Kidney (tissue), 14 donors: ENCODE data around the gene CCS. TPM values are rescaled to one million over a fixed set of nuclear protein-coding genes. Genes with fewer than 3 reads are reported as not detected.
"Not testable (repeated sequence)": the region's sequence is repeated elsewhere in the genome, so short reads cannot be mapped to it uniquely, and the experiment has no call there.

Experiments used
- DNase-seq, 5 donors: peaks; one replicate each; pipeline ENCODE4 v3.0.0-alpha.2; 2013 to 2020
- FAIRE-seq: peaks from 2 replicates; lab custom pipeline; 2012; peaks lifted over from hg19 to GRCh38; lab: Jason Lieb, UNC
- H3K27ac ChIP-seq, 2 donors: one replicate each; pipeline ENCODE4 v1.7.0; 2013; ENCODE audit warnings: low read depth in 2 of 2, low read length in 2 of 2, inconsistent platforms in 1 of 2
- H3K27me3 ChIP-seq: one replicate; pipeline ENCODE4 v1.7.1; 2013; ENCODE audit warnings: low read length, inconsistent platforms; ENCODE audit not compliant: control insufficient read depth, insufficient read depth
- H3K36me3 ChIP-seq, 3 donors: one replicate each; pipeline versions ENCODE4 v1.7.0 to v1.7.1; 2013; ENCODE audit warnings: low read length in 3 of 3, control low read depth in 1 of 3, inconsistent platforms in 1 of 3; ENCODE audit not compliant: insufficient read depth in 3 of 3, control insufficient read depth in 2 of 3
- H3K4me1 ChIP-seq, 3 donors: one replicate each; pipeline versions ENCODE4 v1.7.0 to v1.7.1; 2013; ENCODE audit warnings: low read length in 3 of 3, inconsistent platforms in 1 of 3, low read depth in 1 of 3; ENCODE audit not compliant: control insufficient read depth in 2 of 3, insufficient read depth in 2 of 3
- H3K4me3 ChIP-seq, 3 donors: one replicate each; pipeline versions ENCODE4 v1.7.0 to v1.8.1; 2013; ENCODE audit warnings: low read length in 3 of 3, control low read depth in 1 of 3, inconsistent platforms in 1 of 3
- H3K9ac ChIP-seq, 3 donors: one replicate each; pipeline versions ENCODE4 v1.7.0 to v1.7.1; 2013; ENCODE audit warnings: low read length in 3 of 3, control low read depth in 1 of 3, inconsistent platforms in 1 of 3
- H3K9me3 ChIP-seq, 3 donors: one replicate each; pipeline versions ENCODE4 v1.7.0 to v1.7.1; 2013; ENCODE audit warnings: low read length in 3 of 3, control low read depth in 1 of 3, inconsistent platforms in 1 of 3; ENCODE audit not compliant: control insufficient read depth in 2 of 3, insufficient read depth in 1 of 3
- CTCF ChIP-seq: IDR thresholded peaks from 3 replicates; pipeline ENCODE4 v1.5.1; 2012; ENCODE audit warnings: mild to moderate bottlenecking, moderate library complexity, borderline replicate concordance; ENCODE audit not compliant: insufficient read depth; ENCODE audit errors: extremely low read depth
- intact Hi-C: fragments of 100-400 bp; cut with DNase I; formaldehyde crosslinking; loops from one replicate; pipeline ENCODE4 v1.11.1; 2022
- polyA plus RNA-seq: library from polyadenylated mRNA; stranded (reverse); fragments of 350-450 nt; fragmentation: Illumina TruSeq; extraction: RNeasy Lipid Tissue Mini Kit (QIAGEN cat#74804); gene quantifications from one replicate; pipeline ENCODE4 v1.2.3, GENCODE V29; 2014; ENCODE audit warnings: low read depth, low replicate concordance; ENCODE audit not compliant: insufficient read depth
- total RNA-seq: library from RNA; stranded (reverse); fragmentation: NEBNext Ultra II Directional; extraction: Animal tissue kit (Norgen Biotek cat#: 25700); gene quantifications from one replicate; pipeline ENCODE4 v1.2.1, GENCODE V29; 2021
- donor health status: control.
- donor health status: control.
- donor health status: control.
- donor health status: control.
- donor health status: control.
- donor health status: DM: yes; HTN: yes; CAD: no.
- donor health status: Normal renal cell carcinoma (clear cell type).

CCS gene
- total and polyA plus RNA-seq, 2 donors from 2014 or later = 40.7 to 78.7 TPM

GRCh38 chr11:66637557-66638176 is 44.7 kb downstream of the CCS start:
- DNase-seq (peak in 1 of 5 donors; percentile 12), FAIRE-seq (no peak)
- peaks cover 8 to 10% (median 8%) of the 10 kb centered on the region in 3 donors for H3K36me3 ChIP-seq
- peak overlapping the region; percentile 2 to 79 (median 44) for H3K9ac ChIP-seq
- peaks cover 8 to 25% (median 20%) of the 10 kb centered on the region in 3 donors for H3K4me1 ChIP-seq
- TF ChIP-seq CTCF = no peak
- no peaks in the 10 kb centered on the region for H3K9me3 ChIP-seq
- peak overlapping the region; percentile 68 to 81 for H3K27ac ChIP-seq
- H3K27me3 ChIP-seq = no peaks in the 10 kb centered on the region
- intact Hi-C loops = no loop called here
- peak overlapping the region; percentile 59 to 89 (median 89) for H3K4me3 ChIP-seq

DNA sequence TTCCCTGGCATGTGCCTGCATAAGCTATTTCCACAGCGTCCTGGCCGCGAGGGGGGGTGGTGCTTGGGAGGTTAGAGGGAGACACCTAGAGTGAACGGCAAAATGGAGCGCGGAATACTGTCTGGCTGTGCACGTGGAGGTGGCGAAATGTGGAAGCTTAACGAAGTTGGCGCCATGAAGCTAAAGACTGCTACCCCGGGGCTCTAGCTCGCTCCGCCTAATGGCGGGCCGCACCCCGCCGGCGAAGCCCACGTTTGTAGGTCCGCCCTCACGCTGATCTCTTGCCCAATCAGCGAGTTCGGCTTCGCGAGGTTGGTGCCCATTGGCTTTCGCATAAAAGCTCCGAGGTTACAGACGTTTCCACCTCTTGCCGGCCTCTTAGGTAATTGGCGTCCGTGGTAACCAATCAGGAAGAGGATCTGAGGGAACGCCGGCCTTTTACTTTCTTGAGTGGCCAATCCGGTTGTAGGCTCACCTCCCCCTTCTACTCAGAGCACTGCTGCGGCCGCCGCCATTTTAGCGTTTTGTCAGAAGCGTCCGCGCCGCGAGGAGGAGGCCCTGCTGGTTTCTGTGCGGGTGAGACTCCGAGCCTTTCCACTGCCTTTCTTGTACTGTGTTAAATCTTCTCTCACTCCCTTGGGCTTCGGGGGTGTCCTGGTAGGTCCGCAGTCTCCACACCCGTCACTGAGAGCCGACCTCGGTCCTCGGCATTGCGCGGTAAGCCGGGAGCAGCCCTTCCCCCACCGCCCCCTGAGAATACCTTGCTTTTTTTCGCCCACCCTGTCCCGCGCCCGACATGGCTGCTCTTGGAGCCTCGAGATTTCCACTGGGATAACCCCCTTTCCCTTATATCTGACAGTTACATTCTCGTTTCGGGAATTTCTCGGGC is 45.4 kb downstream of the CCS start, which contains the start of gene RBM4:
TSS of gene RBM4 (plus strand) at position 527 of the 889 bp plus-strand sequence. CDS start 1,009 bp downstream, outside the sequence.
- Histone ChIP-seq H3K27ac (peak within 1 kb of the TSS; percentile 90 to 95), H3K4me3 (peak within 1 kb of the TSS; percentile 89 to 99 (median 95)), H3K9me3 (no peaks in the 10 kb centered on the region), H3K27me3 (no peaks in the 10 kb centered on the region), H3K36me3 (peaks cover 8 to 13% (median 10%) of the 10 kb centered on the region in 3 donors), H3K4me1 (peaks cover 8 to 30% (median 25%) of the 10 kb centered on the region in 3 donors), H3K9ac (peak within 1 kb of the TSS; percentile 91 to 98 (median 97))
- DNase-seq (peak; percentile 98 to 100 (median 99)), FAIRE-seq (peak; percentile 88)
- intact Hi-C loops = no loop called here
- TF ChIP-seq CTCF = no peak

- FAIRE-seq (no peak), DNase-seq (peak in 3 of 5 donors; percentile 30 to 73 (median 63))
- H3K36me3 ChIP-seq = peaks cover 6 to 20% (median 14%) of the 10 kb centered on the region in 3 donors
- H3K4me3 ChIP-seq = peak overlapping the region; percentile 89 to 99 (median 95)
- H3K27ac ChIP-seq = peak overlapping the region; percentile 90 to 95
- no peaks in the 10 kb centered on the region for H3K9me3 ChIP-seq
- H3K9ac ChIP-seq = peak overlapping the region; percentile 91 to 98 (median 97)
- H3K4me1 ChIP-seq = peaks cover 8 to 38% (median 29%) of the 10 kb centered on the region in 3 donors
- no peaks in the 10 kb centered on the region for H3K27me3 ChIP-seq
- intact Hi-C loops = no loop called here
- TF ChIP-seq CTCF = no peak
Observed at GRCh38 chr11:66639066-66639813, 46.3 kb downstream of the CCS start.

DNA sequence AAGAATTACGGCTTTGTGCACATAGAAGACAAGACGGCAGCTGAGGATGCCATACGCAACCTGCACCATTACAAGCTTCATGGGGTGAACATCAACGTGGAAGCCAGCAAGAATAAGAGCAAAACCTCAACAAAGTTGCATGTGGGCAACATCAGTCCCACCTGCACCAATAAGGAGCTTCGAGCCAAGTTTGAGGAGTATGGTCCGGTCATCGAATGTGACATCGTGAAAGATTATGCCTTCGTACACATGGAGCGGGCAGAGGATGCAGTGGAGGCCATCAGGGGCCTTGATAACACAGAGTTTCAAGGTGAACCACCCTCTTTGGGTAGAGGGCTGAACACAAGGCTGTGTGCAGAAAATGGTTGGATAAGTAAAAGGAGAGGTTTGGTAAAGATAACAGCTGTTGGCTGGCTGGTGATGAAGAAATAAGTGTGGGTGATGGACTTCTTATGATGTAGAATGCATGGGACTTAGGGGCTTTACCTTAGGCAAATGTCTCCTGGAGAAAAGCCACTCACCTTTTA is 46.9 kb downstream of the CCS start:
- peak overlapping the region; percentile 89 to 99 (median 95) for H3K4me3 ChIP-seq
- H3K27ac ChIP-seq, intact Hi-C loops, H3K9me3 ChIP-seq, FAIRE-seq, DNase-seq, H3K27me3 ChIP-seq: not testable (repeated sequence)
- peaks cover 8 to 45% (median 34%) of the 10 kb centered on the region in 3 donors for H3K4me1 ChIP-seq
- H3K9ac ChIP-seq = peak overlapping the region; percentile 43 to 98 (median 97)
- peaks cover 5 to 26% (median 14%) of the 10 kb centered on the region in 3 donors for H3K36me3 ChIP-seq
